Smooth muscle cell (in vitro differentiated cells): ENCODE data around the gene SYNPO2L. TPM values are rescaled to one million over a fixed set of nuclear protein-coding genes. Genes with fewer than 3 reads are reported as not detected.

Experiments
- DNase-seq: peaks from one replicate; lab custom pipeline; 2025; ENCODE audit not compliant: unreplicated experiment; lab: John Stamatoyannopoulos, UW
- H2AFZ ChIP-seq: fragments of 200-600 bp; sonication (generic); 2 replicates; pipeline ENCODE4 v1.6.0; 2016; ENCODE audit warnings: antibody characterized with exemption, low read depth, mild to moderate bottlenecking
- H3F3A ChIP-seq: fragments of 200-600 bp; sonication (generic); 2 replicates; pipeline ENCODE4 v1.6.0; 2017; ENCODE audit warnings: antibody characterized with exemption, low read depth
- H3K27ac ChIP-seq: fragments of 200-600 bp; sonication (generic); 2 replicates; pipeline ENCODE4 v1.5.1; 2016; ENCODE audit warnings: low read depth, mild to moderate bottlenecking
- H3K27me3 ChIP-seq: fragments of 200-600 bp; sonication (generic); 2 replicates; pipeline ENCODE4 v1.6.1; 2016; ENCODE audit warnings: low read depth, mild to moderate bottlenecking
- H3K36me3 ChIP-seq: fragments of 200-600 bp; sonication (generic); 2 replicates; pipeline ENCODE4 v1.5.1; 2016; ENCODE audit warnings: low read depth
- H3K4me1 ChIP-seq: fragments of 200-600 bp; sonication (generic); 2 replicates; pipeline ENCODE4 v1.5.1; 2016; ENCODE audit warnings: low read depth
- H3K4me2 ChIP-seq: fragments of 200-600 bp; sonication (generic); 2 replicates; pipeline ENCODE4 v1.6.0; 2016; ENCODE audit warnings: mild to moderate bottlenecking
- H3K4me3 ChIP-seq: fragments of 200-600 bp; sonication (generic); 2 replicates; pipeline ENCODE4 v1.5.1; 2016; ENCODE audit warnings: mild to moderate bottlenecking
- H3K79me2 ChIP-seq: fragments of 200-600 bp; sonication (generic); 2 replicates; pipeline ENCODE4 v1.6.0; 2016; ENCODE audit warnings: low read depth, mild to moderate bottlenecking
- H3K9ac ChIP-seq: fragments of 200-600 bp; sonication (generic); 2 replicates; pipeline ENCODE4 v1.6.0; 2016; ENCODE audit warnings: low read depth
- H3K9me3 ChIP-seq: fragments of 200-600 bp; sonication (generic); replicated peaks from 2 replicates; pipeline ENCODE4 v1.5.1; 2016; ENCODE audit warnings: low read depth
- H4K20me1 ChIP-seq: fragments of 200-600 bp; sonication (generic); 2 replicates; pipeline ENCODE4 v1.6.0; 2016; ENCODE audit warnings: low read depth
- CTCF ChIP-seq: fragments of 200-600 bp; sonication (generic); IDR thresholded peaks from 2 replicates; pipeline ENCODE4 v1.5.1; 2017; ENCODE audit warnings: borderline replicate concordance, mild to moderate bottlenecking, antibody characterized with exemption; ENCODE audit not compliant: insufficient read depth, poor library complexity, severe bottlenecking
- WGBS: methylation state at CpG from one replicate; pipeline ENCODE4 v1.1.7; 2016; ENCODE audit warnings: low lambda C conversion rate; 5-methylcytosine and 5-hydroxymethylcytosine counted together
- polyA plus RNA-seq: library from polyadenylated mRNA; unstranded; fragments of >200 nt; fragmentation: Nextera tagmentation; extraction: Ambion mirVana; gene quantifications from 2 replicates; pipeline ENCODE4 v1.2.1, GENCODE V29; 2016
- total RNA-seq: library from RNA; depleted of rRNA; stranded (reverse); fragments of >200 nt; gene quantifications from 2 replicates; pipeline ENCODE4 v1.2.3, GENCODE V29; 2014

The SYNPO2L gene
- total and polyA plus RNA-seq, 2 experiments from 2014 or later = 0.25 TPM; not detected in 1

DNA sequence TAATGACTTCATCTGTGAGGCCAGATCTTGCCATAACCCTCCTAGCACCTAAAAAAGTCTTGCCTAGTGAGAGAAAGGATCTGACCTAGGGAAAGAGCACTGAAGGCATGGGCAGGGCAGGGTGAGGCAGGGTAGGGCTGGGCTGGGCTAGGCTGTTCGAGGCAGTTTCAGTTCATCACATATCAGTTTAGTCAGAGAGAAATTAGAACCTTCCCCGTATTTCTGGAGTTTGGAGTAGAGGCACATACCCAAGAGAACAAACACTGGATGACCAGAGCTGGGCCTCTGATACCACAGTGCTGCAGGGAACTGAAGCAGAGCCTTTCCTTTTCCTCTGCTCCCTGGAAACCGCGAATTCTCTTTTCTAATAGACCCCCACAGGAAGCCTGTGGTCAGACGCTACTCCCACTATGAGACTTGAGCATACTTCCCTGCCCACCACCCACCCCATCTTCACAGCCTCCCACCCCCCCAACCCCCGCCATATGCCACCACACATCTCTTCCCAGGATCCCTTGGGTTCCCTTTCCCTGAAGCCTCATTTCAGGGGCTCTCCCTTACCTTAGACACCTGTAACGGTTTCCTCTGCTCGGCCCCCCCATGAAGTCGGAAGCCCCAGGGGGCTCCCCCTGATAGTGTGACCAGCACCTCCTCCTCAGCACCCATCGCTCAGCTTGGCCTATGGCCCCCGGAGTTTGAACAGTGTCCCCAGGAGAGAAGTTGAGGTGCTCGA, 406 bp downstream of the SYNPO2L start:
- H3K9ac ChIP-seq = no peak overlapping the region
- TF ChIP-seq CTCF = no peak
- H3K9me3 ChIP-seq = no peaks in the 10 kb centered on the region
- H3K79me2 ChIP-seq = no peaks in the 10 kb centered on the region
- H3K27me3 ChIP-seq = no peaks in the 10 kb centered on the region
- H3K27ac ChIP-seq = no peak overlapping the region
- no peak overlapping the region for H2AFZ ChIP-seq
- H3K4me1 ChIP-seq = no peaks in the 10 kb centered on the region
- H3K4me2 ChIP-seq = no peak overlapping the region
- 93% methylated on average over 12 of the region's 12 CpGs for WGBS
- H3F3A ChIP-seq = no peaks in the 10 kb centered on the region
- H3K4me3 ChIP-seq = no peak overlapping the region
- H4K20me1 ChIP-seq = no peaks in the 10 kb centered on the region
- no peaks in the 10 kb centered on the region for H3K36me3 ChIP-seq
- DNase-seq = no peak

DNA sequence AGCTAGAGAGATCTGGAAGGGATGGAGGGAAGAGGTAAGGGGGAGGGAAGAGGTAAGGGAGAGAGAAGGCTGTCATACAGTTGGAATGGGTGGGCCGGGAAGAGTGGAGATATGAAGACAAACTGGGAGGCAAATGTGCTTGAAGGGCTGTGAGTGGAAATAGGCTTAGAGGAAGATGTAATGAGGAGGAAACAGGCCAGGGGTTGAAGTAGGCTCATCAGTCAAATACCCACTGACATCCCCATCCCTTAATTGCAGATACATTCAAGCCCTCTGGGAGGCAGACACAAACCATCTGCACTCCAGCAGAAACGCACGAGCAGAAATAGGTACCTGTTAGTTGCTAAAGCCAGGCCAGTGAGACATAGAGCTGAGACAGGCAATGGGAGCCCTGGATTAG, 2.1 kb downstream of the SYNPO2L start:
- H4K20me1 ChIP-seq = no peaks in the 10 kb centered on the region
- H3K27ac ChIP-seq = no peak overlapping the region
- H2AFZ ChIP-seq = no peak overlapping the region
- no peak for DNase-seq
- H3K27me3 ChIP-seq = no peaks in the 10 kb centered on the region
- H3K9ac ChIP-seq = no peak overlapping the region
- no peak overlapping the region for H3K4me3 ChIP-seq
- no peaks in the 10 kb centered on the region for H3K79me2 ChIP-seq
- WGBS = 71% methylated on average over 3 of the region's 3 CpGs
- no peak for TF ChIP-seq CTCF
- H3K36me3 ChIP-seq = no peaks in the 10 kb centered on the region
- no peaks in the 10 kb centered on the region for H3K9me3 ChIP-seq
- no peak overlapping the region for H3K4me2 ChIP-seq
- H3F3A ChIP-seq = peaks cover 7% of the 10 kb centered on the region
- H3K4me1 ChIP-seq = no peaks in the 10 kb centered on the region

DNA sequence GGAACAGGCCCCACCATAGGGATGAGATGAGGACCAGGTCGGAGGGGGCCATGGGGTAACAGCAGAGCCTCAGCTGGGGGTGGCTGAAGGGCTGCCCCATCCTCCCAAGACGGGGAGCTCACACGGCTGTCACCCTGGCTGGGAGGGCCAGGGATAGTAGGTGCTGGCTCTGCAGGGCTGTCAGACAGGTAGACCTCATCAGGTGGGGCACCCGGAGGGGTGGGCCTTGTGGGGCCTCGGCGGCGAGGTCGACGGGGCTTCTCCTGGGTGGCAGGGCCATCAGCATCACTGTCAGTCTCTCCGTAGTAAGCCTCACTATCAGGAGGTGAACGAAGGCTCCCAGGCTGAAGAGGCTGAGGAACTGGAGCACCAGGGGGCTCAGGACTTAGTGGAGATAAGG, 2.6 kb downstream of the SYNPO2L start:
- no peaks in the 10 kb centered on the region for H3K27me3 ChIP-seq
- TF ChIP-seq CTCF = no peak
- no peak overlapping the region for H3K27ac ChIP-seq
- no peaks in the 10 kb centered on the region for H3K4me1 ChIP-seq
- no peaks in the 10 kb centered on the region for H4K20me1 ChIP-seq
- WGBS = over 99% methylated on average over 11 of the region's 11 CpGs
- H3K79me2 ChIP-seq = no peaks in the 10 kb centered on the region
- H3K9me3 ChIP-seq = no peaks in the 10 kb centered on the region
- H3K9ac ChIP-seq = no peak overlapping the region
- no peaks in the 10 kb centered on the region for H3K36me3 ChIP-seq
- H3K4me2 ChIP-seq = no peak overlapping the region
- peaks cover 7% of the 10 kb centered on the region for H3F3A ChIP-seq
- no peak overlapping the region for H2AFZ ChIP-seq
- no peak for DNase-seq
- no peak overlapping the region for H3K4me3 ChIP-seq
